A549 (cell line): Measurements from ENCODE around the gene APP. TPM values are rescaled to one million over a fixed set of nuclear protein-coding genes. Genes with fewer than 3 reads are reported as not detected.

ENCODE experiments used
- ATAC-seq, 2 experiments: fragments of 200-7000 bp in 1 of 2; fragments of >200 bp in 1 of 2; cut with Nextera tagmentation in 1 of 2; cut with Tn5 transposase in 1 of 2; 3 replicates each; pipeline versions ENCODE4 v1.8.0 to v1.9.1; 2018 to 2020; ENCODE audit warnings: mild to moderate bottlenecking in 1 of 2, moderate library complexity in 1 of 2
- CTCF ChIA-PET: fragments of 300-600 bp; sonication (Branson Sonifier 250); formaldehyde crosslinking; extraction: SDS; loops from one replicate; lab custom pipeline; 2021; ENCODE audit warnings: antibody characterized with exemption, inconsistent platforms; lab: Yijun Ruan, JAX
- POLR2A ChIA-PET: fragments of 350-600 bp; formaldehyde crosslinking; extraction: SDS; loops from one replicate; lab custom pipeline; 2021; ENCODE audit warnings: antibody characterized with exemption, inconsistent platforms; lab: Yijun Ruan, JAX
- DNase-seq, 2 experiments: peaks; one replicate each; pipeline versions ENCODE4 v3.0.0 to v3.0.0-alpha.2; 2011 to 2016; ENCODE audit warnings: low read depth in 1 of 2, low spot score in 1 of 2
- FAIRE-seq: peaks from 2 replicates; lab custom pipeline; 2011; peaks lifted over from hg19 to GRCh38; lab: Jason Lieb, UNC
- H3K27ac ChIP-seq, 2 experiments: fragments of >200 bp; sonication (Bioruptor Twin); formaldehyde crosslinking; 3 replicates each; pipeline ENCODE4 v1.5.1; 2016 to 2017
- H3K4me1 ChIP-seq: fragments of >200 bp; sonication (Bioruptor Twin); formaldehyde crosslinking; 3 replicates; pipeline ENCODE4 v1.6.1; 2016
- H3K4me2 ChIP-seq: fragments of >200 bp; sonication (Bioruptor Twin); formaldehyde crosslinking; 3 replicates; pipeline ENCODE4 v1.6.1; 2016
- H3K4me3 ChIP-seq: fragments of >200 bp; sonication (Bioruptor Twin); formaldehyde crosslinking; 3 replicates; pipeline ENCODE4 v1.5.1; 2016
- H3K9me3 ChIP-seq: fragments of >200 bp; sonication (Bioruptor Twin); formaldehyde crosslinking; 3 replicates; pipeline ENCODE4 v1.6.1; 2016
- BCL3 ChIP-seq: fragments of >200 bp; sonication (Bioruptor Twin); formaldehyde crosslinking; IDR thresholded peaks from 3 replicates; pipeline ENCODE4 v1.6.1; 2016
- BHLHE40 ChIP-seq: IDR thresholded peaks from 2 replicates; pipeline ENCODE4 v1.6.1; 2012; ENCODE audit warnings: low read depth, low read length, inconsistent platforms
- CBX2 ChIP-seq: fragments of 200-600 bp; sonication (generic); IDR thresholded peaks from 2 replicates; pipeline ENCODE4 v1.6.1; 2016; ENCODE audit warnings: low read depth, mild to moderate bottlenecking, borderline replicate concordance
- CEBPB ChIP-seq, 2 experiments: fragments of >200 bp in 1 of 2; sonication (Bioruptor Twin) in 1 of 2; formaldehyde crosslinking in 1 of 2; IDR thresholded peaks; 2 replicates each; pipeline ENCODE4 v1.6.1; 2012 to 2016
- CHD2 ChIP-seq: fragments of 150-350 bp; IDR thresholded peaks from 2 replicates; pipeline ENCODE4 v1.6.1; 2014; ENCODE audit warnings: low read length; ENCODE audit not compliant: partially characterized antibody
- EHMT2 ChIP-seq: fragments of 200-600 bp; sonication (generic); IDR thresholded peaks from 2 replicates; pipeline ENCODE4 v1.6.1; 2016; ENCODE audit warnings: antibody characterized with exemption, low read depth, mild to moderate bottlenecking, moderate library complexity
- EP300 ChIP-seq, 2 experiments: fragments of >200 bp; sonication (Bioruptor Twin); formaldehyde crosslinking; IDR thresholded peaks; 2 replicates in 1 of 2; 3 replicates in 1 of 2; pipeline ENCODE4 v1.6.1; 2016 to 2017
- FOXS1 ChIP-seq: fragments of 250-450 bp; sonication (Bioruptor Pico); IDR thresholded peaks from 2 replicates; pipeline ENCODE4 v1.5.0; 2020; ENCODE audit warnings: mild to moderate bottlenecking, moderate library complexity
- HMGXB4 ChIP-seq: fragments of 250-450 bp; sonication (Bioruptor Pico); IDR thresholded peaks from 2 replicates; pipeline ENCODE4 v1.5.0; 2021; ENCODE audit warnings: mild to moderate bottlenecking, moderate library complexity, borderline replicate concordance
- HOXB5 ChIP-seq: fragments of 250-450 bp; sonication (Bioruptor Pico); IDR thresholded peaks from 2 replicates; pipeline ENCODE4 v1.5.0; 2020; ENCODE audit warnings: mild to moderate bottlenecking, moderate library complexity
- JUNB ChIP-seq: fragments of >200 bp; sonication (Bioruptor Twin); formaldehyde crosslinking; IDR thresholded peaks from 2 replicates; pipeline ENCODE4 v1.6.1; 2016
- MAFK ChIP-seq: fragments of 450-650 bp; IDR thresholded peaks from 2 replicates; pipeline ENCODE4 v1.6.1; 2014; ENCODE audit not compliant: partially characterized antibody
- MAZ ChIP-seq: fragments of 150-350 bp; IDR thresholded peaks from 2 replicates; pipeline ENCODE4 v1.6.1; 2014; ENCODE audit warnings: antibody characterized with exemption, low read depth, low read length, borderline replicate concordance
- POLR2AphosphoS2 ChIP-seq: conservative IDR thresholded peaks from 2 replicates; pipeline ENCODE4 v1.6.1; 2012; ENCODE audit warnings: low read length, improper control_type of control experiment, inconsistent platforms
- RARB ChIP-seq: fragments of 250-450 bp; sonication (Bioruptor Pico); IDR thresholded peaks from 2 replicates; pipeline ENCODE4 v1.8.0; 2021; ENCODE audit warnings: mild to moderate bottlenecking, moderate library complexity
- RNF2 ChIP-seq: fragments of 200-600 bp; sonication (generic); IDR thresholded peaks from 2 replicates; pipeline ENCODE4 v1.6.1; 2016; ENCODE audit warnings: low read depth, mild to moderate bottlenecking, antibody characterized with exemption, moderate library complexity, borderline replicate concordance
- SMC3 ChIP-seq: fragments of >200 bp; sonication (Bioruptor Twin); formaldehyde crosslinking; IDR thresholded peaks from 3 replicates; pipeline ENCODE4 v1.6.1; 2018; ENCODE audit warnings: inconsistent platforms
- TFCP2L1 ChIP-seq: fragments of 250-450 bp; sonication (Bioruptor Pico); IDR thresholded peaks from 2 replicates; pipeline ENCODE4 v1.5.0; 2021; ENCODE audit warnings: mild to moderate bottlenecking
- WGBS: methylation state at CpG from one replicate; pipeline ENCODE4 v1.1.6; 2017; ENCODE audit errors: missing lambda C conversion rate; 5-methylcytosine and 5-hydroxymethylcytosine counted together
- polyA plus RNA-seq, 4 experiments: library from polyadenylated mRNA; depleted of rRNA in 3 of 4; stranded (reverse); fragments of >200 nt; fragmentation: RNase III in 1 of 4; extraction: RNeasy Plus Mini Kit Qiagen cat#74134 plus additional on column Dnase treatment in 1 of 4; gene quantifications; 2 replicates in 3 of 4; 3 replicates in 1 of 4; pipeline ENCODE4 v1.2.3, GENCODE V29; 2011 to 2017
- TF ChIP-seq, protein P1 (sequence below): IDR thresholded peaks from 2 replicates; pipeline ENCODE4 v1.6.1; 2012
- TF ChIP-seq, protein P2 (sequence below): fragments of >200 bp; sonication (Bioruptor Twin); formaldehyde crosslinking; IDR thresholded peaks from 2 replicates; pipeline ENCODE4 v1.6.1; 2016
- TF ChIP-seq, protein P3 (sequence below): IDR thresholded peaks from 2 replicates; pipeline ENCODE4 v1.6.1; 2012
- TF ChIP-seq, protein P4 (sequence below): fragments of 450-650 bp; IDR thresholded peaks from 2 replicates; pipeline ENCODE4 v1.6.1; 2014; ENCODE audit warnings: antibody characterized with exemption

The APP gene
- polyA plus RNA-seq, 2 of the 4 experiments (the other 2 are of a cell fraction): 540 to 565 TPM

DNA sequence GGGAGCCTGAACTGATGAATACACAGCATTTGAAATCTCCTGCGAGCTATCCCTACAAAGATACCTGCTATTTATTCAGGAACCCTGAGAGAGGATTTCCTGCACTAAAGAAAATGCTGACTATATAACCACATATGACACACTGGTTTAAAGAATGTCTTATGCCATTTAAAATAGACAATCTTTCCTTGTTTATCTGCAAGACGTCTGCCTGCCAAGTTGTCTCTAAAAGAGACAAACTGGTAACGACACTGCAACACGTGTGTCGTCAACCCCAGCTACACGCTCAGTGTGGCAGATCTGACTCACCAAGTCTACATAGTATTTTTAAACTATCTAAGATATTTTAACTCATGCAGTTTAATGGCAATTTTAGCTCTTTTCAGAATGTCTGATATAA lies 42.7 kb downstream of the APP start:
- ATAC-seq: no peak
- H3K9me3 ChIP-seq: no peaks in the 10 kb centered on the region
- no peak for DNase-seq
- 76% methylated on average over 6 of the region's 6 CpGs for WGBS
- TF ChIP-seq MAFK (peak; percentile 1), HOXB5 (CRISPR knock-in tag) (no peak)
- TF ChIP-seq, all 56 proteins: peak for 1
- ChIA-PET POLR2A (no interaction called here), CTCF (interaction anchor here (1.1 kb wide), 1 partner anchor 42 kb away, joined by 3 read pairs; no protein-coding TSS in a partner anchor)
- no peak overlapping the region for H3K4me3 ChIP-seq
- H3K4me1 ChIP-seq: peaks cover 51% of the 10 kb centered on the region
- H3K4me2 ChIP-seq: no peak overlapping the region
- no peak overlapping the region for H3K27ac ChIP-seq
- FAIRE-seq: no peak

GRCh38 chr21:26127073-26127814 lies 43.3 kb downstream of the APP start:
- DNase-seq (no peak), FAIRE-seq (no peak), ATAC-seq (no peak)
- no peaks in the 10 kb centered on the region for H3K9me3 ChIP-seq
- ChIA-PET POLR2A (no interaction called here), CTCF (interaction anchor here (1.1 to 1.2 kb wide), 2 partner anchors 42 to 246 kb away, joined by 3 read pairs; no protein-coding TSS in a partner anchor)
- 81% methylated on average over 1 of the region's 1 CpG for WGBS
- H3K4me2 ChIP-seq: no peak overlapping the region
- no peak overlapping the region for H3K27ac ChIP-seq
- peaks cover 53% of the 10 kb centered on the region for H3K4me1 ChIP-seq
- TF ChIP-seq RARB (CRISPR knock-in tag) (no peak), FOXS1 (CRISPR knock-in tag) (no peak), POLR2AphosphoS2 (no peak), BHLHE40 (no peak), MAZ (no peak), BCL3 (no peak), HMGXB4 (CRISPR knock-in tag) (no peak), MAFK (no peak), CHD2 (no peak), CBX2 (no peak), JUNB (no peak)
- TF ChIP-seq, protein P1, sequence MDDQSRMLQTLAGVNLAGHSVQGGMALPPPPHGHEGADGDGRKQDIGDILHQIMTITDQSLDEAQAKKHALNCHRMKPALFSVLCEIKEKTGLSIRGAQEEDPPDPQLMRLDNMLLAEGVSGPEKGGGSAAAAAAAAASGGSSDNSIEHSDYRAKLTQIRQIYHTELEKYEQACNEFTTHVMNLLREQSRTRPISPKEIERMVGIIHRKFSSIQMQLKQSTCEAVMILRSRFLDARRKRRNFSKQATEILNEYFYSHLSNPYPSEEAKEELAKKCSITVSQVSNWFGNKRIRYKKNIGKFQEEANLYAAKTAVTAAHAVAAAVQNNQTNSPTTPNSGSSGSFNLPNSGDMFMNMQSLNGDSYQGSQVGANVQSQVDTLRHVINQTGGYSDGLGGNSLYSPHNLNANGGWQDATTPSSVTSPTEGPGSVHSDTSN: no peak
- TF ChIP-seq, protein P2, sequence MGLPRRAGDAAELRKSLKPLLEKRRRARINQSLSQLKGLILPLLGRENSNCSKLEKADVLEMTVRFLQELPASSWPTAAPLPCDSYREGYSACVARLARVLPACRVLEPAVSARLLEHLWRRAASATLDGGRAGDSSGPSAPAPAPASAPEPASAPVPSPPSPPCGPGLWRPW: no peak
- TF ChIP-seq, protein P3, sequence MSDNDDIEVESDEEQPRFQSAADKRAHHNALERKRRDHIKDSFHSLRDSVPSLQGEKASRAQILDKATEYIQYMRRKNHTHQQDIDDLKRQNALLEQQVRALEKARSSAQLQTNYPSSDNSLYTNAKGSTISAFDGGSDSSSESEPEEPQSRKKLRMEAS: no peak
- no peak overlapping the region for H3K4me3 ChIP-seq

DNA sequence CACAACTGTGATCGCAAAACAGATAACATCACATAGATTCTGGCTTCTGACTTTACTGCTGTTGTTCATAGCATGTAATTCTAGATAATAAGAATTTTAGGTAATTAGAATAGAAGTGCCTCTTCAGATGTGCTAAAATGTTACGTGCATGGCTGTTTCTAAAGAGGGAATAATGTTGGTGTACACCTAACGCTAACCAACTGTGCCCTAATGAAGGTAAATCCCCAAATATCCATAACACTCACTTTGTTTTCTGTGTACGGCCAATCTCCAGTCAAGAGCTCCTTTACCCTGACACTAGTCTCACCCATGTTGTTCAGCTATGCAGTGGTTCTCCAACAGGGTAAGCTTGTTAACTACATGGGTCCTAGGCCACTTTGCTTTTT lies 44.4 kb downstream of the APP start:
- Histone ChIP-seq H3K27ac (no peak overlapping the region), H3K4me2 (no peak overlapping the region), H3K4me3 (no peak overlapping the region), H3K9me3 (no peaks in the 10 kb centered on the region), H3K4me1 (peaks cover 53% of the 10 kb centered on the region)
- 84% methylated on average over 4 of the region's 4 CpGs for WGBS
- no peak for DNase-seq
- TF ChIP-seq, protein P4, sequence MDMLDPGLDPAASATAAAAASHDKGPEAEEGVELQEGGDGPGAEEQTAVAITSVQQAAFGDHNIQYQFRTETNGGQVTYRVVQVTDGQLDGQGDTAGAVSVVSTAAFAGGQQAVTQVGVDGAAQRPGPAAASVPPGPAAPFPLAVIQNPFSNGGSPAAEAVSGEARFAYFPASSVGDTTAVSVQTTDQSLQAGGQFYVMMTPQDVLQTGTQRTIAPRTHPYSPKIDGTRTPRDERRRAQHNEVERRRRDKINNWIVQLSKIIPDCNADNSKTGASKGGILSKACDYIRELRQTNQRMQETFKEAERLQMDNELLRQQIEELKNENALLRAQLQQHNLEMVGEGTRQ: no peak
- TF ChIP-seq TFCP2L1 (CRISPR knock-in tag): no peak
- TF ChIP-seq SMC3: no peak
- TF ChIP-seq CEBPB (IDR thresholded peaks at IDR 0.05): no peak
- no peak for TF ChIP-seq POLR2AphosphoS2
- TF ChIP-seq EP300 (IDR thresholded peaks at IDR 0.05): no peak
- no peak for TF ChIP-seq RNF2
- TF ChIP-seq EHMT2: no peak
- no peak for TF ChIP-seq BCL3
- ChIA-PET POLR2A (no interaction called here), CTCF (interaction anchor here (1.2 kb wide), 1 partner anchor 245 kb away, joined by 3 read pairs; no protein-coding TSS in a partner anchor)
- FAIRE-seq: no peak
- no peak for ATAC-seq
